A204.1 (cell line): ENCODE data around the gene GRHL1.

Source experiments
- FAIRE-seq: peaks from 2 replicates; lab custom pipeline; 2012; peaks lifted over from hg19 to GRCh38; lab: Jason Lieb, UNC

Gene GRHL1

GRCh38 chr2:9994462-9994861, 43.0 kb downstream of the GRHL1 start:
- FAIRE-seq: no peak

GRCh38 chr2:9995059-9995458, 43.6 kb downstream of the GRHL1 start:
- FAIRE-seq: no peak

- FAIRE-seq: no peak
These were observed 44.8 kb downstream of the GRHL1 start for GRCh38 chr2:9996321-9996720.

GRCh38 chr2:9997936-9998335, 46.4 kb downstream of the GRHL1 start:
- FAIRE-seq: no peak

GRCh38 chr2:9998916-9999654, 47.6 kb downstream of the GRHL1 start:
- no peak for FAIRE-seq

GRCh38 chr2:9999693-10000092, 48.2 kb downstream of the GRHL1 start:
- no peak for FAIRE-seq

GRCh38 chr2:10000541-10000940, 49.0 kb downstream of the GRHL1 start:
- FAIRE-seq: no peak

- FAIRE-seq: no peak
These were observed 50.1 kb downstream of the GRHL1 start for GRCh38 chr2:10001586-10001985.

GRCh38 chr2:10002109-10002508, 50.6 kb downstream of the GRHL1 start:
- no peak for FAIRE-seq

GRCh38 chr2:10002681-10003080, 51.2 kb downstream of the GRHL1 start:
- FAIRE-seq: no peak

GRCh38 chr2:10003206-10004125, 52.0 kb downstream of the GRHL1 start:
- FAIRE-seq: no peak

- FAIRE-seq: no peak
These were observed 52.9 kb downstream of the GRHL1 start for GRCh38 chr2:10004401-10004800.

GRCh38 chr2:10004836-10005235, 53.3 kb downstream of the GRHL1 start:
- FAIRE-seq: no peak

- FAIRE-seq: no peak
These were observed 54.2 kb downstream of the GRHL1 start for GRCh38 chr2:10005461-10006235.

GRCh38 chr2:10006236-10007161, 55.0 kb downstream of the GRHL1 start:
- FAIRE-seq: no peak

- FAIRE-seq: no peak
These were observed 55.9 kb downstream of the GRHL1 start for GRCh38 chr2:10007435-10007834.

- no peak for FAIRE-seq
These were observed 56.7 kb downstream of the GRHL1 start for GRCh38 chr2:10007921-10008808.

- FAIRE-seq: no peak
These were observed 57.3 kb downstream of the GRHL1 start for GRCh38 chr2:10008809-10009176.

GRCh38 chr2:10009271-10009810, 57.8 kb downstream of the GRHL1 start:
- FAIRE-seq: no peak
